Measurements from ENCODE around the gene NOL11.

The NOL11 gene

DNA sequence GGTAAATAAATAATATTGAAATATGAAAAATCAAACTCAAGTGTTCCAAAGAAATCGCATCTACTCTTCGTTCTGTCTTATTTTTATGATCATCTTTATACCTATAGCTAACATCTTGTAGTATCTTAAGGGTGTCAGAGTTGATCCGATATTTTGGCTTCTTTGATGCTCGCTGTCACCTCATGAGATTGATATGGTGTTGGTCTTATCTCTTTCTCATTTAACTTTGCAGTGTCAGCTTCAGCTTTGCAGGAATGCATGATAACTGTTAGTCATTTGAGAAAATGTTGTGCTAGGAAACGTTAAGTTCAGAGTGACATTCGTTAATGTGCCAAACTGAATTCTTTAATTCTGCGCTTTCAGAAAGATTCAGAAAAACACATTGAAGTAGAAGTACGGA, 19.4 kb downstream of the NOL11 start:
- H4K5ac ChIP-seq (ENCODE audit: low read length): no peak overlapping the region
- H4K8ac ChIP-seq (ENCODE audit: low read depth, low read length): no peak overlapping the region
- no peak overlapping the region for H3K18ac ChIP-seq (ENCODE audit: low read length)
- H3K4me1 ChIP-seq (ENCODE audit: control insufficient read depth, low read depth, low read length): no peaks in the 10 kb centered on the region
- no peak overlapping the region for H2BK5ac ChIP-seq (ENCODE audit: low read length)
- no peaks in the 10 kb centered on the region for H3K27me3 ChIP-seq (ENCODE audit: insufficient read depth, low read length, poor library complexity)
- H3K27ac ChIP-seq (ENCODE audit: low read depth, low read length): no peak overlapping the region
- H3K4me3 ChIP-seq (ENCODE audit: low read length): no peak overlapping the region
- H3K4ac ChIP-seq (ENCODE audit: low read depth, low read length): no peak overlapping the region
- no peak overlapping the region for H3K56ac ChIP-seq (ENCODE audit: low read length)
- no peak overlapping the region for H2AK5ac ChIP-seq (ENCODE audit: low read length)
- H3K4me2 ChIP-seq (ENCODE audit: low read length): no peak overlapping the region
- peaks cover 2% of the 10 kb centered on the region for H3K79me2 ChIP-seq (ENCODE audit: control insufficient read depth, insufficient read depth, low read length)
- WGBS (ENCODE audit: extremely low coverage, insufficient coverage, low lambda C conversion rate): 100% methylated on average over 2 of the region's 8 CpGs
- no peaks in the 10 kb centered on the region for H3K36me3 ChIP-seq (ENCODE audit: control insufficient read depth, insufficient read depth, low read length)
- DNase-seq: no peak
- H3K23ac ChIP-seq (ENCODE audit: low read length): no peak overlapping the region
- H2BK15ac ChIP-seq (replicated peaks; ENCODE audit: low read depth): no peak overlapping the region
- H3K9ac ChIP-seq (ENCODE audit: low read length): no peak overlapping the region
- no peak overlapping the region for H2BK120ac ChIP-seq (ENCODE audit: low read depth, low read length)
- peaks cover 2% of the 10 kb centered on the region for H3K79me1 ChIP-seq (ENCODE audit: low read length)

DNA sequence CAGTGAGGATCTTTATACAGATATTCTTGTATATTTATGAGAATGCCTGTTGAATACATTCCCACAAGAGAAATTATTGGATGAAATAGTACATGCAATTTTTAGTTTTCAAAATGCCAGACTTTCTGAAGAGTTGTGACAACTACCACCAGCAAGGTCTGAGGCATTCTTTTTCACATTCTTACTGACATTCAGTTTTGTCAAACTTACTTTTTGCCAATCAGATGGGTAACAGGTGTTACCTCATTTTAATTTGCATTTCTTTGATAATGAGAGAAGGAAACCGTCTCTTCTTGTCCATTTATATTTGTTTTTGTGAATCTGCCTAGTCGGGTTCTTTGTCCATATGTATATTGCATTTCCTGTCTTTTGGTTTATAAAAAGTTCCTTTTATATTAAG, 24.3 kb downstream of the NOL11 start:
- no peak overlapping the region for H2AK5ac ChIP-seq (ENCODE audit: low read length)
- no peak overlapping the region for H3K4me2 ChIP-seq (ENCODE audit: low read length)
- no CpG with 5 or more reads among the region's 2 CpGs for WGBS (ENCODE audit: extremely low coverage, insufficient coverage, low lambda C conversion rate)
- H3K18ac ChIP-seq (ENCODE audit: low read length): no peak overlapping the region
- H2BK120ac ChIP-seq (ENCODE audit: low read depth, low read length): no peak overlapping the region
- H3K27me3 ChIP-seq (ENCODE audit: insufficient read depth, low read length, poor library complexity): no peaks in the 10 kb centered on the region
- no peak overlapping the region for H3K27ac ChIP-seq (ENCODE audit: low read depth, low read length)
- H4K5ac ChIP-seq (ENCODE audit: low read length): no peak overlapping the region
- H3K4me3 ChIP-seq (ENCODE audit: low read length): no peak overlapping the region
- H2BK5ac ChIP-seq (ENCODE audit: low read length): no peak overlapping the region
- H3K9ac ChIP-seq (ENCODE audit: low read length): no peak overlapping the region
- H2BK15ac ChIP-seq (replicated peaks; ENCODE audit: low read depth): no peak overlapping the region
- H3K23ac ChIP-seq (ENCODE audit: low read length): no peak overlapping the region
- H3K4me1 ChIP-seq (ENCODE audit: control insufficient read depth, low read depth, low read length): no peaks in the 10 kb centered on the region
- no peaks in the 10 kb centered on the region for H3K79me2 ChIP-seq (ENCODE audit: control insufficient read depth, insufficient read depth, low read length)
- no peak for DNase-seq
- H4K8ac ChIP-seq (ENCODE audit: low read depth, low read length): no peak overlapping the region
- H3K56ac ChIP-seq (ENCODE audit: low read length): no peak overlapping the region
- no peak overlapping the region for H3K4ac ChIP-seq (ENCODE audit: low read depth, low read length)
- no peaks in the 10 kb centered on the region for H3K36me3 ChIP-seq (ENCODE audit: control insufficient read depth, insufficient read depth, low read length)
- H3K79me1 ChIP-seq (ENCODE audit: low read length): no peaks in the 10 kb centered on the region

DNA sequence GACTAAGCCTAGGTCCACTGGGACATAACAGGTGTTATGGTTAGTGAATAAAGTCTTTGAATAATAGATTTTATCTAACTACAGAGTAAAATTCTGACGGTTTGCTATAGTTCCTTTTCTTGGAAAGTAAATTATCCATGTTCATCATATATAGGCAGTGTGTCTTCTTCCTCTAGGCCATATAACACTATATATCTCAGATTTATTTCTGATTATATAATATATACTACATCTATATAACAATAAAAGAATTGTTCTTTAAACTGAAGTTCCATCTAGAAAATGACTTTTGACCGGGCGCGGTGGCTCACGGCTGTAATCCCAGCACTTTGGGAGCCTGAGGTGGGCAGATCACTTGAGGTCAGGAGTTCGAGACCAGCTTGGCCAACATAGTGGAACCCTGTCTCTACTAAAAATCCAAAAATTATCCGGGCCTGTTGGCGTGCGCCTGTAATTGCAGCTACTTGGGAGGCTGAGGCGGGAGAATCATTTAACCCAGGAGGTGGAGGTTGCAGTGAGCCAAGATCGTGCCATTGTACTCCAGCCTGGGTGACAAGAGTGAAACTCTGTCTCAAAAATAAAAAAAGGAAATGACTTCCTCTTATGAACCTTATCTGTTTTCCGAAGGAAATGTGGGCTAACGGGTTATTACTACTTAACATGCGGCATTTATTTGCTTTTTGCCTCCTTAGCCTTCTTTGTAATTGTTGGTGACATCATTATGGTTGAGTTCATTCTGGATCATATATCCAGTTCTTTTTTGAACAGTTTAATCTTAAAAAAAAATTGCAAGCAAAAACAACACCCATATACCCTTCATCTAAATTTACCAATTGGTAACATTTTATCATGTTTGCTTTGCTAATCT, 29.2 kb downstream of the NOL11 start:
- Histone ChIP-seq H3K18ac (ENCODE audit: low read length) (no peak overlapping the region), H2BK120ac (ENCODE audit: low read depth, low read length) (no peak overlapping the region), H3K4me3 (ENCODE audit: low read length) (no peak overlapping the region), H3K4me1 (ENCODE audit: control insufficient read depth, low read depth, low read length) (no peaks in the 10 kb centered on the region), H3K56ac (ENCODE audit: low read length) (no peak overlapping the region), H4K8ac (ENCODE audit: low read depth, low read length) (no peak overlapping the region), H2AK5ac (ENCODE audit: low read length) (no peak overlapping the region), H3K27ac (ENCODE audit: low read depth, low read length) (no peak overlapping the region), H3K4me2 (ENCODE audit: low read length) (no peak overlapping the region), H3K36me3 (ENCODE audit: control insufficient read depth, insufficient read depth, low read length) (no peaks in the 10 kb centered on the region), H3K79me1 (ENCODE audit: low read length) (no peaks in the 10 kb centered on the region), H3K9ac (ENCODE audit: low read length) (no peak overlapping the region), H3K4ac (ENCODE audit: low read depth, low read length) (no peak overlapping the region), H3K23ac (ENCODE audit: low read length) (no peak overlapping the region), H4K5ac (ENCODE audit: low read length) (no peak overlapping the region), H2BK5ac (ENCODE audit: low read length) (no peak overlapping the region), H2BK15ac (replicated peaks; ENCODE audit: low read depth) (no peak overlapping the region), H3K79me2 (ENCODE audit: control insufficient read depth, insufficient read depth, low read length) (no peaks in the 10 kb centered on the region), H3K27me3 (ENCODE audit: insufficient read depth, low read length, poor library complexity) (no peaks in the 10 kb centered on the region)
- DNase-seq: no peak
- WGBS (ENCODE audit: extremely low coverage, insufficient coverage, low lambda C conversion rate): no CpG with 5 or more reads among the region's 14 CpGs

DNA sequence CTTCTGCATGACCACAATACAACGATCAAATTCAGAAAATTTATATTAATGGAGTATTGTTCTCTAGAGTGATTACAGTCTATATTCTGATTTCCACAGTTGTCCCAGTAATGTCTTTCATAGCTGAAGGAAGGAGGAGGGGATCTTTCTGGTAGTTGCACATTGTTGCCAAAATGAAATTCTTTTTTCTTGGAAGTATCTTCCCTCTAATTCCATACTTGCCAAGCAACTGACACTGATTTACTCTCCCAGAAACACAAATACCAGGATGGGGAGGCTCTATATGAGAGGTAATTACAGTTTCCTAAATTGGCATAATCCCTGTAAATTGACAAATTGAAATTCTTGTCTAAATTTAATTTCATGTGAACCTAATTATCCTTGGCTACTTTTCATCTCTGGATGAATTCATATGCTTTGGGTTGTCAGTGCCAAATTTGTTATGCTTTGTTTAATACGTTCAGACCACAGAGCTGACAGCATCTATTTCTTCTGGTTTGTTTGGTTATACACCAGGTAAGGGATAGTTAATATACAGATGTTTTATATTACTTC, 30.0 kb downstream of the NOL11 start:
- Histone ChIP-seq H3K18ac (ENCODE audit: low read length) (no peak overlapping the region), H2AK5ac (ENCODE audit: low read length) (no peak overlapping the region), H4K8ac (ENCODE audit: low read depth, low read length) (no peak overlapping the region), H3K79me2 (ENCODE audit: control insufficient read depth, insufficient read depth, low read length) (no peaks in the 10 kb centered on the region), H3K9ac (ENCODE audit: low read length) (no peak overlapping the region), H3K4me3 (ENCODE audit: low read length) (no peak overlapping the region), H3K36me3 (ENCODE audit: control insufficient read depth, insufficient read depth, low read length) (no peaks in the 10 kb centered on the region), H3K23ac (ENCODE audit: low read length) (no peak overlapping the region), H4K5ac (ENCODE audit: low read length) (no peak overlapping the region), H3K79me1 (ENCODE audit: low read length) (no peaks in the 10 kb centered on the region), H3K27me3 (ENCODE audit: insufficient read depth, low read length, poor library complexity) (no peaks in the 10 kb centered on the region), H3K27ac (ENCODE audit: low read depth, low read length) (no peak overlapping the region), H2BK5ac (ENCODE audit: low read length) (no peak overlapping the region), H2BK15ac (replicated peaks; ENCODE audit: low read depth) (no peak overlapping the region), H3K56ac (ENCODE audit: low read length) (no peak overlapping the region), H3K4me2 (ENCODE audit: low read length) (no peak overlapping the region), H2BK120ac (ENCODE audit: low read depth, low read length) (no peak overlapping the region), H3K4me1 (ENCODE audit: control insufficient read depth, low read depth, low read length) (no peaks in the 10 kb centered on the region), H3K4ac (ENCODE audit: low read depth, low read length) (no peak overlapping the region)
- no peak for DNase-seq
- no CpG with 5 or more reads among the region's 2 CpGs for WGBS (ENCODE audit: extremely low coverage, insufficient coverage, low lambda C conversion rate)

DNA sequence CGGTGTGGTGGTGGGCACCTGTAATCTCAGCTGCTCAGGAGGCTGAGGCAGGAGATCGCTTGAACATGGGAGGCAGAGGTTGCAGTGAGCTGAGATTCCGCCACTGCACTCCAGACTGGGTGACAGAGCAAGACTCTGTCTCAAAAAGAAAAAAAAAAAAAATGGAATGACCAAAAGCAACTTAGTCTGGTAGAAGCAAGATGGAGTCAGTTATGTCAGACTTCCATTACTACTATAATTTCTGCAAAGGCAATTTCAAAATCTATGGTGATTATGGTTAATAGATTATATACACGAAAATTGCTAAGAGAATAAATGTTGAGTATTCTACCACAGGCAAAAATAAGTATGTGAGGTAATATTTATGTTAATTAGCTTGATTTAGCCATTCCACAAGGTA, 32.3 kb downstream of the NOL11 start:
- Histone ChIP-seq H4K8ac (ENCODE audit: low read depth, low read length) (no peak overlapping the region), H2BK5ac (ENCODE audit: low read length) (no peak overlapping the region)

More for the DNA sequence above, 32.3 kb downstream of the NOL11 start:
- H4K5ac ChIP-seq (ENCODE audit: low read length): no peak overlapping the region
- no peak overlapping the region for H3K27ac ChIP-seq (ENCODE audit: low read depth, low read length)
- DNase-seq: no peak
- no peak overlapping the region for H3K9ac ChIP-seq (ENCODE audit: low read length)
- H3K23ac ChIP-seq (ENCODE audit: low read length): no peak overlapping the region
- H3K56ac ChIP-seq (ENCODE audit: low read length): no peak overlapping the region
- H2BK15ac ChIP-seq (replicated peaks; ENCODE audit: low read depth): no peak overlapping the region
- no CpG with 5 or more reads among the region's 4 CpGs for WGBS (ENCODE audit: extremely low coverage, insufficient coverage, low lambda C conversion rate)
- no peak overlapping the region for H3K18ac ChIP-seq (ENCODE audit: low read length)
- H3K36me3 ChIP-seq (ENCODE audit: control insufficient read depth, insufficient read depth, low read length): no peaks in the 10 kb centered on the region
- no peaks in the 10 kb centered on the region for H3K27me3 ChIP-seq (ENCODE audit: insufficient read depth, low read length, poor library complexity)
- no peaks in the 10 kb centered on the region for H3K79me1 ChIP-seq (ENCODE audit: low read length)
- no peak overlapping the region for H2BK120ac ChIP-seq (ENCODE audit: low read depth, low read length)
- no peak overlapping the region for H3K4me3 ChIP-seq (ENCODE audit: low read length)
- no peaks in the 10 kb centered on the region for H3K79me2 ChIP-seq (ENCODE audit: control insufficient read depth, insufficient read depth, low read length)
- H3K4ac ChIP-seq (ENCODE audit: low read depth, low read length): no peak overlapping the region
- no peaks in the 10 kb centered on the region for H3K4me1 ChIP-seq (ENCODE audit: control insufficient read depth, low read depth, low read length)
- H3K4me2 ChIP-seq (ENCODE audit: low read length): no peak overlapping the region
- no peak overlapping the region for H2AK5ac ChIP-seq (ENCODE audit: low read length)
